CD4-positive, alpha-beta T cell treated with Interleukin-4 for 1 hour (primary cell): ENCODE measurements around the gene ARHGAP42.
"Not testable (repeated sequence)": the region's sequence is repeated elsewhere in the genome, so short reads cannot be mapped to it uniquely, and the experiment has no call there.

ENCODE experiments used
- DNase-seq, 2 donors: peaks; one replicate each; pipeline ENCODE4 v3.0.0-alpha.2; 2020 to 2022

ARHGAP42 gene

DNA sequence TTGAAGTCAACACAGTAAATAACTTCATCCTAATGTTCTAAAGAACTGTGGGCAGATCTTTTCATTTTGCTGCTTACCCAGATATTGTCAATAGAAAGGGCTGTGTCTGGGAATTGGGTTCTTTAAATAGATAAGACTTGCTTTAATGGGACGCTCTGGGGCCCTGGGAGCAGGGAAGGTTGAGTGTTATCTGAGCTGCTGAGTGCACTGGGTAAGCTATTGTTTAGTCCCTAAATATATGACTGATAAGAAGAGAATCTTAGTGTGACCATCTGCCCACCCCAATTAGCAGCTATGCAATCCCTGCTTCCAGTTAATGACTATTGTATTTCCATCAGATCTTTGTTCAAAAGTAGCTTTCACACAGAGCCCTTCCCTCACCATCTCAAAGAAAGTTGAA is 44.4 kb downstream of the ARHGAP42 start:
- no peak for DNase-seq

DNA sequence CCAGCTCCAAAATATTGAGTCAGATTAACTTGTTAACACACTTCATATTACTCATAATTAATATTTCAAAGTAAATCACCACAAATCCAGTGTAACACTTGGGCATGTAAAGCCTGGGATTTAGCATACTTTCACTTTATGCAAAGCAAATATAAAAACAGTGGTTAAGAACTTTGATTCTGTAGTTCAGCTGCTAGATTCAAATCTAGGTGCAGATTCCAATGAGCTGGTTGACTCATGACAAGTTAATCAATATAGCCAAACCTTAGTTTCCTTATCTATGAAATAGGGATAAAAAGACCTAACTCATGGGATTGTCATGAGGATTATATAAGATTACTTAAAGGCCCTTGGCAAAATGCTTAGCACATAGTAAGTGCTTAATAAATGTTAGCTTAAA is 45.9 kb downstream of the ARHGAP42 start:
- no peak for DNase-seq

DNA sequence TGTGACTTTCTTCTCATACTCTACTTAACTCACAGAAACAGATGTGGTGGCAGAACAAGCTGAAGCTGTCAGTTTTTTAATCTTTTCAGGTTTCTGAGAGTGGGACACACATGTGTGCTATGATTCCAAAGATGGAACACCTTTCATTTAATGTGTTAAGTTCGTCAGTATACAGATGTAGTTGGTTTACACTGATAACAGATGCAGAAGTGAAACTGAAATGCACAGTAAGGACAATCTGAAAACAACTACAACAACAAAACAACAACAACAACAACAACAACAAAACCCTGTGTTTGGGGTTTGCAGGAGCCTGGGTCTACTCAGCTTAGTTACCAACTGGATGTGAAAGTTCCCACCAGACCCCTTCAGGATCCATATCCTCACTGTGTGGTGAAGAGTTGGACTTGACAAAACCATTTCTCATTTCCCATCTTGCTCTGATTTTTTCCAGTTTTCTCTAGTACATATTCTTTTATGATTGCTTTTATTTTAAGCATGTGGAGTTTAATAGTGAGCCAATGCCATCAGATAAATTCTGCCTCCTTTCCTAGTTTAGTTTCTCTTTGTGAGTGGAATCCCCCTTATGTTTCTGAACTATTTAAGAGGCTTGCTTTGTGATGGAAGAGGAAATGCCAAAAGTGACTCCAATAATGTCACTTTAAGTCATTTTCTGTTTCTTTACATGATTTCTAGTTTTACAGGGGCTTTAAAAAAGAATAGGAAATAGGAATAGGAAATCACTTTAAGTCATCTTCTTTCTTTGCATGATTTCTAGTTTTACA is 47.8 kb downstream of the ARHGAP42 start:
- DNase-seq, result no peak

DNA sequence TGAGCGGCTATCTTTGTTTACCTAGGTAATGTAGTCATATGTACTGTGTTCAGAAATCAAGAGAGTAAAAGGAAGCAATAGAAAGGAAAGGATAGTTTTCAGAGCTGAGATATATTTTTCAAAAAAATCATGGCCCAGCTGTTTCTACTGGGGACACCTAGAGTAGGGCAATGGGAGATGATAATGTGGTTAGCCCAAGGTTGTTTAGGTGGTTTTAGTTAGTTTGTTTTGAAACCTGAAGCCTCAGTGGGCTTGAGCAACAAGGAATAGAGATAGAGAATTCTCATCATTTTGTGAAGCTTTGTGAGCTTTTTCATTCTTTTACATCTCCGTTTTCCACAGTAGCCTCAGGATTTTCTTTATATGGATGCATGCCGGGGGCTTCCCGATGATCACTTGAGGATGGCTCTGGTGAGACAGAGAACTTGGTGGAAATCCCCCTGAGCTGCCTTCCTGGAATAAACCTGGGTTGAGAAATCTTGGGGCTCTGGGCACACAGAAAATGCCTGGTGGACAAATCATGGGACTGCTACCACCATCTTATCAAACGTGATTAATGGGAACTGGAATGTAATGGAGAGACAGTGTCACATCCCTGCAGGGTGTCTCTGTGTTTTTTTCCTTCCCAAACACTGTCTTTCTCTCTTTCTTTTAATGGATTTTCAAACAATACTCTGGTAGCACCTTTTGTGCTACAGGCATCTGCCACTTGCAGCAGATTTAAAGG is 49.0 kb downstream of the ARHGAP42 start:
- no peak for DNase-seq

DNA sequence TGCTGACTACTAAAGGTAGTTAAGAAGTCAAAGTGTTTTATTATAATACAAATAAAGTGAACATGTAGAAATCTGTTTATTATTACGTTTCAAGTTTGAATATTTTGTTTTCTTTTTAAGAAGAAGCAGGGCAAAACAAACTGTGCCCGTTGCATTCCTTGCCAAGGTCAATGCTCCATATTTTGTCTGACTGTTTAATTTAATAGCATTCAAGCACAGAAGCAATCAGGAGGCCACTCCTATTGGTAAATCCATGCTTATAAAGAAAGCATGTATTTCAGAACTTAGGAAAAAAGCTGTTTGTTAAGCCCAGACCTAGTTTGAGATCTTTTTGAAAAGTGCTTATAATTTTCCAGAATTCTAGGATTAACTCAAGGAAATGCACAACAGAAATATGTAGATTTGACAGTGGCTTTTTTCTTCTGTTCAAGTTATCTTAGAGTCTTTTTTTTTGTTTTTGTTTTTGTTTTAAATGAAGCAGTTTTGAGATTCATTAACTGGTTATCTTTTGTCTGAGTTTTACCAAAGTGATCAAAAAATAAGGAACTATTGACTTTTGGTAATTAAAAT is 51.7 kb downstream of the ARHGAP42 start:
- DNase-seq, result no peak

DNA sequence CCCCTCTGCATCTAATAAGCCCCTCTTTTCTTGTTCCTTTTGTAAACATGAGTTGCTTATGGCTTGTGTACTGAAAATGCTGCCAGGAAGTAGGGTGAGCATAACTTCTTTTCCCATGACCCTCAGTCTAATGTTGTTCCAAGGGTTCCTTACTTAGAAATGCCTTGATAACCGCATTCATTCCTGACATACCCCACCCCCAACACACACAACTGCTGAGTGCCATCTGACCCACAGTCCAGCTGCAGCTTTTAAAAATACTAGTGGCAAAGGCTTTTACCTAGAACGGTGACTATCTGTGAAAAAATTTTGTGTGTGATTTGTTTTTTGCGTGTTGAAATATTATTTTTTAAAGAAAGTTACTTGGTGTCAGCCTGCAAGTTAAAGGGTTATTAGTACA is 52.6 kb downstream of the ARHGAP42 start:
- DNase-seq, result no peak

DNA sequence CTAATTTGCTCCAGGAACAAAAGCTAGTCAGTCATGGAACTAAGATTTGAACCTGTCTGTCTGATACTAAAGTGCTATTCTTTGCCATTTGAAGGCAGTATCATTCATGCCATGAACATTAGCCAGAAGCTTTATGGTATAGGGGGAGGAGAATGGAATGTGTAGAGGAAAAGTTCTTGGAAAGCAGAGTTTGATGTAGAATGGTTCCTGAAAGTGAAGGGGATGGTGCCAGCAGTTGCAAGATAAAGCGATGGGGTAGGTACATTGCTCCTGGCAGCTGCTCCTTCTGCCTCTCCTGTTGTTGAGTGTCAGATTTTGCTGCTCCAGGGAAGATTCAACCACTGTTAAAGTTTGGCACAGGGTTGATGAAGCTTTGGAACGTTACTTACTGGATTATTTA is 53.4 kb downstream of the ARHGAP42 start:
- no peak for DNase-seq

DNA sequence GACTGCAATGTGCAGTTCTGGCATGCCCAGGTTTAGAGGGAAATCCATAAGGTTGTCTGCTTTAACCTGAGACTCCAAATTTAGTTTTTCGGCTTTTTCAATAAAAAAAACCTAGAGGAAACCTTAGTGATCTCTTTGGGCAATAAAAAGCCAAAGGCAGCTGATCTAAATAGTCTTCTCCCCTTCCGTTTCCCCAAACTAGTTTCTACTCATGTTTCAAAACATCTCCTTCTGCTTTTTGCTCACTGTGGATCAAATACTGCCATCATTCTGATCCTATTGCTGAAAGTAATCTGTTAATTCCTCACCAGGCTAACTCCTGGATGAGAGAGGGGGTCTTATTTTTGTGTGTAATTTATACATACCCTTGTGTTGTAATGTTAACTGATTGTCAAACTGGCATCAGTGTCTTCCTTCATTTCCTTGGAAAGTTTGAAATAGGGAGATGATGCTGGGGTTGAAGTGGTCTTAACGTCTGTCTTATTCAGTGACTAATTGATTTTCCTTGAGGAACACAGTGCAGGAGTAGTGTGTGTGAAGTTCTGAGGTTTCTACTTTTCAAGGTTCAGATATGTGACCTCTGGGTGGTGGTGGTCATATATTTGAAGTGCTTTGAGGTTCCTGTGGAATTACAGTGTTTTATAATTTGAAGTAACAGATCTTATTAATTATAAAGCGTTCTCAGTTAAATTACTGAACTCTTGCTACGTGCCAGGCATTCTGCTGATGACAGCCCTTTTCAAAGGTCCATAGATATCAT is 55.0 kb downstream of the ARHGAP42 start:
- no peak for DNase-seq

DNA sequence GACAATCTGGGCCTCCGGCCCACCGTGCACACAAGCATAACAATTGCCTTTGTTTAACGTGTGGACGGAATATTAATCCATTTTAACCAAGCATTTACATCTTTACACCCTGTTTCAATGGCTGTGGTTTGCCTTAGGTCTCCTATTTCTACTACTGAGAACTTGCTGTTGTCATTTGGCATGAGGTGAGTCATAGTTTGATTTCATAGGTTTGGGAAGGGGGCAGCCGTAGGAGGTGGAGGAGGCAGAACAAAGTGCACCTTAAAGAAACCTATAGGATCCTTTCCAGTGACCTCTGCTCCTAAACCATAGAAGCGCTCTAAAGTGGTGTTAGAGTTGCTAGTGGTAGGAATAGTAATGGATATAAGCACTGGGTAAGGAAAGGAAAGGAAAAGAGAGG is 59.4 kb downstream of the ARHGAP42 start:
- no peak for DNase-seq

DNA sequence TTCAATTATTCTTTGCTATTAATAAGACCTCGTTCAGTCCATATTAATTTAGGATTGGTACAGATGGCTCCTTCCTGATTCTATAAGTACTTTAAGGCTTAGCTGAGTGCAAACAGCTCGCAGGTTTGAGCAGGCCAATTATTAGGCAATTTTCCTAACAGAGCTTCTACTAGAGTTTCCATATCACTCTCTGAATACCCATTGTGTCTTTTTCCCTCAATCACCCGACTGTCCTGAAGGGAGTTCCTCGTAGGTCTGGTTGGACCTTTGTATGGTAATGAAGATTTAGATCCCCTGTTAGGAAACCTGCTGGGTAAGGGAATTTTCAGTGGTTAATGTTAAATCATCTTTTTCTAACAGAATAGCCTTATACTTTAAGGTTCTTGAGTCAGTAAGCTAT is 61.1 kb downstream of the ARHGAP42 start:
- DNase-seq, result no peak

DNA sequence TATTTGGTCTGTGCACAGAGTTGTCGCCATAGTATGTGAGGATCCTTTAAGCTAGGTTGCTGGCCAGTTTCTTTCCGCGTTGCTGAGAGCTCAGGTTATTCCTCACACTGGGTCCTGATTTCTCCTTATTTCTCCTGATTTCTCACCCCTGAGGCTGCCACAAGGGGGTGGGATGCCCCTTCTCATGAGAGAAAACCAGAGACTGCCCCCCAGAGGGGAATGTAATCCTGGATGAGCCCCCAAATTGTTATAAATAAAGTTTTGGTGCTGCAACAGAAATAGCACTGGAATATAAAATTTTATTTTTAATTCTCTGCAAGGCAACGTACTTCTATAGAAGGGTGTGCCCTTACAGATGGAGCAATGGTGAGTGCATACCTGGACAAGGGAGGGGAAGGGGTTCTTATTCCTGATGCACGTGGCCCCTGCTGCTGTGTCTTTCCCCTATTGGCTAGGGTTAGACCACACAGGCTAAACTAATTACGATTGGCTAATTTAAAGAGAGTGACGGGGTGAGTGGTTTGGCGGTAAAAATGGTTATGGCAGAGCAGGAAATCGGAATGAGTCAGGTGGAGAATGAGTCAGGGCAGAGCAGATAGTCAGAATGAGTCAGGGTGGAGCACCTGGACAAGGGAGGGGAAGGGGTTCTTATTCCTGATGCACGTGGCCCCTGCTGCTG is 62.9 kb downstream of the ARHGAP42 start:
- not testable (repeated sequence) for DNase-seq

DNA sequence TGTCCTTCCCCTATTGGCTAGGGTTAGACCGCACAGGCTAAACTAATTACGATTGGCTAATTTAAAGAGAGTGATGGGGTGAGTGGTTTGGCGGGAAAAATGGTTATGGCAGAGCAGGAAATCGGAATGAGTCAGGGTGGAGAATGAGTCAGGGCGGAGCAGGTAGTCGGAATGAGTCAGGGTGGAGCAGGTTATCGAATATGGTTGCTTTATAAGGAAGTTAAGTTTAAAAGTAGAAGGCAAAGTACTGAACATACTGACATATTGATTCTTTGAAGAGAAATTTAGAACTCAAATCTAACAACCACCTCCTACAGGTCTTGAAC is 63.4 kb downstream of the ARHGAP42 start:
- not testable (repeated sequence) for DNase-seq

DNA sequence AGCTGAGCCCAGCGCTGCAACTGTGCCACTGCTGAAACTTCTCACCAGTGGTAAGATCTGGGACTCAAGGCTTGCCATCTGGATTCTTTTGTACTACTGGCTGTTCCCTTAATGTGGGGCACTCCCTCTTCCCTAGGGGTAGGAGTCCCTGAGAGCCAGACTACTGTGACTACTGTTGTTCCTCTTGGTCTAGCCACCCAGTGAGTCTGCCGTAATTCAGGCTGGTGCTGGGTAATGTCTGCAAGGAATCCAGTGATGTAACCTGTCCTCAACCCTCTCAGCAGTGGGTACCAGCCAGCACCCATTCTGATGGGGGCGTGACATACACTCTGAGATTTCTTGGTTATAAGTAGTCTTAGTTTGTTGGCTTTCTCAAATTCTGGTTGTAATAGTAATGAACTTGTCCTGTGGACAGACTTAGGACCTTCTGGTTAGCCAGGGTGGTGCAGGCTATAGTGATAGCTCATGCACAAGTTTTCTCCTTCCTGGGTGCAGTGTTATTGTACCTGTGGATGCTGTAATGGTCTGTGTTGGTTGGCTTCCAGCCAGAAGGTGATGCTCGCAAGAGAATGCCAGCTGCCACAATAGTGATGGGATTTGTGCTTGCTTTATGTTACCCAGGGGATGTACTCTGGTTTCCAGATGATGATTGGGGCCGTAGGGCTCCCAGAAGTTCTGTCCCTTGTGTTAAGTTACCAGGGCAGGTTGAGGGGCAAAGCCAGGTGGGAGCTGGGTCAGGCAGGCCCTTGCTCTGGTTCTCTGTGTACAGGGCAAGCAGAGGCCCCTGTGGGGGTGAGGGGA is 65.5 kb downstream of the ARHGAP42 start:
- no peak for DNase-seq

DNA sequence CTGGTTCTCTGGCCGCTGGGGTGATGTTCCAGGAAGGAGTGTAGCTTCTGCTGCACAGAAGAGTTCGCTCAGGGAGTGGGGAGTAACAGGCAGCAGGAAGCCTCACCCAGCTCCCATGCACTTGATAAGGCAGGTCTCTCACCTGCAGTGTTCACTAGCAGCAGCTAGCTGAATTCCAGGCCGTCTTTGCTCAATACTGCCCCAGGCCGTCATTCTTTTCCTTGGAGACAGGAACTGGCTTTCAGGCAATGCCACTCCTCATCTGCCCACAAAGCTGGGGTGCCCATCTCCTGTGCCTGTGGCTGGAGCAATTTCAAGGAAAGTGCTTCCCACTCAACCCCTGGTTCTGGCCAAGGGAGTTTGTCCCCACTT is 66.1 kb downstream of the ARHGAP42 start:
- DNase-seq, result no peak

DNA sequence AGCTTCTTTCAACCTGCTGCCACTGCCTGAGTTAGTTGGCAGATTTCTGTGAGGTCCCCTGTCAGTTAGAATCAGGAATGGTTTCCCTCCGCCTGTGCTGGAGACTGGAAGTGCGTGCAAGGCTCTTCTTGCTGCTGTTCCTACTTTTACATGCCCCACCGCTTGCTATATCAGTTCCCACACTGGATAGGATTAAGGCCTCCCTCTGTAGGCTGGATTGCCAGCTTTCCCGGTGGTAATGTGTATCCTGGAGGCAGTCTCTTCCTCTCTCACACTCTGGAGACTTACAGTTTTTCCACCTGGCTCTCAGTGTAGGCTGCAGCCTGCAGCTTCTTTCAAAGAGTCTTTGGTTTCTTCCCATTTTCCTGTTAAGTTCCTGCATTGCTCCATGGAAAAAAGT is 66.5 kb downstream of the ARHGAP42 start:
- no peak for DNase-seq

DNA sequence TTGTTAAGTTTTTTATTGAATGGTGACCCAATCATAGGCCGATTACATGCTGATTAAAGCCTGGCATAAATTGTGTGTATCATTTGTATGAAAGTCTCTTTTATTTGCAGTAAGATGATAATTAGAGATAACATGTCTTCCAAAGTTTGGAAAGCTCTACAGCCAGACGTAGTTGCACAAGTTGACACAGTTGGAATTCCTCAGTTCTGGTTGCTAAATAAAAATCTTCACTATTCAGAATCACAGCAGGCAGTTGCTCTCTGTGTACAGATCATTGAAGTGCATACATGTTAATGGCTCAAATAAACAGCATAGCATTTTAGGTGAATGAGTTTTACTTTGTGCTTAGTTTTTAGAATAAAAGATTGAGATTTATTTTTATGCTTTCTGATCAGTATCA is 69.5 kb downstream of the ARHGAP42 start:
- DNase-seq, result no peak

DNA sequence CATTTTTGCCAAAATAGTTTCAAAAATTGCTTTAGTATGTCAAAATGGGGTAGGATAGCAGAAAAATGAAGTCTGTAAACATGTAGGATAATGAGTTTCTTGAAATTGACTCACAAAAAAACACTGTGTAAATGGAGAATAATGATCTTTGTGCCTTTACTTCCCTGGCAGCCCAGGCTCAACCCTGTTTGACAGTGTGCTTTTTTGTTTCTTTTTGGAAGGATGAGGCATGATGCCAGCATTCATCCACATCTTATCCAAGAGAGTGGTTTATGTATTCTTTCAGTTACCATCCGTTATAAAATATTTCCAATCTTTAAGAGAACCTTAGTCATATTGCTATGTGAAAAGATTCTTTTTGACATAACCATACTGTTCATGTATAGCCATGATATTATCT is 70.6 kb downstream of the ARHGAP42 start:
- no peak for DNase-seq

DNA sequence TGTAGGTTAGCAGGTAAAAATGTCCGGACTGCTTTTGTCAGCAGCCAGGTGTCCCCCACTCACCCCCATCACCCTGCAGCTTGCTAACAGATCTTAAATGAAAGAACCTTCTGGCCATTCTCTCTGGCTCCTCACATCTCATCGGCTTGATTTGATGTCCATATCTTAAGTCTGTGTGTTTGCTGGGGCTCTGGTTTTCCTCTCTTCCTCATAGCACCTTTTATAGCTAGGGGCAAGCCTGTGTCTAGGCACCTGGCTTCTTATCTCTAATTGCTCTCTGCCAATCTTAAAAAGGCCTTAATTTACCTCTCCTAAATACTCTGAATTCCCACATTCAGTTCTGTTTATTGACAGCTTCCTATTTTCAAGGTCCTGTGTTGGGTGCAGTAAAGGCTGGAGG is 72.0 kb downstream of the ARHGAP42 start:
- no peak for DNase-seq

DNA sequence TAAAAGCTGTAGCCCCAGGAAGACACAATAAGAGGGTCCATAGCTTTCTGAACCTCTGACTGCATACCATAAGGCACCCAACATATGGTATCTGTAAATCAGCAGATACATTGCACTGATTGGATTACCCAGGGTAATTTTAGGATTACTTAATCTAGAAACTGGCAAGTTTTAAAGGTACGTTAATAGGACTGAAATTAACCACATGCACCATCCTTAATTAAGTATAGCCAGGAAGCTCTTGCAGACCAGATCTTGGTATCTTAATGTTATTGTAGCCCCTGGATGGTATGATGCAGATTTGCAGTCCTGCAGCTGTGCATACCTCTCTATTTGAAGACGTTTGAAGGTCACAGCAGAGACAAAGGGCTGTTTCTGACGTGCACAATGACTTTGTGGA is 72.8 kb downstream of the ARHGAP42 start:
- no peak for DNase-seq

DNA sequence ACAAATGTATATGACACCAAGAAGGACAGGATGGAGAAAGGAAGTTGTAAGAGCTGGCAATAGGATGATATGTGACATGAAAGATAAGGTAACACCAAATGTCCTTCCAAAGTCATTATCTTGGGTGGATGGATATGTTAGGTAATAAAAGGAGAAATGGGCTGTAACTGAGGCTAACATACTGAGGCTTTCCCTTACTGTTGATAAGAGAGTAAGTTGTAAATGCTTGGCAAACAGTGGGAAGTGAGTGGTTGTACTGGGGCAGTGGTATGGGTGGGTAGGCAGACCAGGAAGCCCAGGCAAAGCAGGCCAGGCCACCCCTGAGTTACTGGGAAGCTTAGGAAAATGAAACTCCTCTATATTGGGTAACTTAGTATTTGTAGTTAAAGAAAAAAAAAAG is 73.7 kb downstream of the ARHGAP42 start:
- no peak for DNase-seq

DNA sequence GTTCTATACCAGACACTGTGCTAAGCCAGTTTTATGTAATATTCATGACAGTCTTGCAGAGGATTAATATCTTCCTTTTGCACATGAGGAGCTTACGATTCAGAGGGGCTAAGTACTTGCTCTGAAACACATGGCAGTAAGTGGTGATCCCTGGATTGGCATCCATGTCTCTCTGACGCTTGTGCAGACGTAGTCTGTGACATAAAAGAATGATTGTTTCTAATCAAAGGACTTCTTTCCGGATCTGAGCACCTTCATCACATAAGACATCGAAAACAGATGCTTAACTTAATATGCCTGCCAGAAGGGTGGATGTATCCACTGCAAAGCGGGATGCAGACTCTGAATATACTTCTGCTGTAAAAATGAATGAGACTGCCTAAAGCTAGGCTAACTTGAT is 74.8 kb downstream of the ARHGAP42 start:
- no peak for DNase-seq

DNA sequence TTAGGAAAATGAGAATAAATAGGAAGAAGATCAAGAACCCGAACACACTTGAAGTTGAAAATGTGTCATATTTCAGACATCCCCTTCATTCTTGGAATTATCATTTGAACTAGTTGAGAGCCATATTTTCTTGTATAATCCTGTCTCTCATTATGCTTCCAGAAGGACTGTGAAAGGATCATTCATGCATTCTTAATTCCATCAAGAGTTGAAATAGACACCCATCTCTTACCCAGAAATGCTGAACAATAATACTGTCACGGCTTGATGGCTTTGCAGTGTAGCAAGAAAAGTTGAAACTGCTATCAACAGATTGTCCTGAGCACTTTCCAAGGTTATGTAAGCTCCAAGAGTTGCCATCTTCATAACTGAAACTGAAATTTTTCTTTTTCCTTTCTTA is 79.7 kb downstream of the ARHGAP42 start:
- no peak for DNase-seq
